HUES48 (cell line): ENCODE results near the gene PPP3CB.

Source experiments
- H3K27ac ChIP-seq: one replicate; pipeline ENCODE4 v1.7.0; 2013; ENCODE audit warnings: low read depth, low read length, inconsistent platforms
- H3K27me3 ChIP-seq: 2 replicates; pipeline ENCODE4 v1.6.1; 2013; ENCODE audit warnings: mild to moderate bottlenecking, low read length; ENCODE audit not compliant: control insufficient read depth, insufficient read depth
- H3K36me3 ChIP-seq: 2 replicates; pipeline ENCODE4 v1.6.1; 2013; ENCODE audit warnings: low read length; ENCODE audit not compliant: control insufficient read depth, insufficient read depth
- H3K4me1 ChIP-seq: 2 replicates; pipeline ENCODE4 v1.6.1; 2013; ENCODE audit warnings: mild to moderate bottlenecking, low read length; ENCODE audit not compliant: control insufficient read depth, insufficient read depth
- H3K4me3 ChIP-seq: 2 replicates; pipeline ENCODE4 v1.5.1; 2013; ENCODE audit warnings: mild to moderate bottlenecking, low read depth, low read length
- H3K9ac ChIP-seq: 2 replicates; pipeline ENCODE4 v1.6.1; 2013; ENCODE audit warnings: mild to moderate bottlenecking, low read depth, low read length, moderate library complexity
- H3K9me3 ChIP-seq: 2 replicates; pipeline ENCODE4 v1.6.1; 2013; ENCODE audit warnings: low read length; ENCODE audit not compliant: control insufficient read depth, insufficient read depth

PPP3CB gene

DNA sequence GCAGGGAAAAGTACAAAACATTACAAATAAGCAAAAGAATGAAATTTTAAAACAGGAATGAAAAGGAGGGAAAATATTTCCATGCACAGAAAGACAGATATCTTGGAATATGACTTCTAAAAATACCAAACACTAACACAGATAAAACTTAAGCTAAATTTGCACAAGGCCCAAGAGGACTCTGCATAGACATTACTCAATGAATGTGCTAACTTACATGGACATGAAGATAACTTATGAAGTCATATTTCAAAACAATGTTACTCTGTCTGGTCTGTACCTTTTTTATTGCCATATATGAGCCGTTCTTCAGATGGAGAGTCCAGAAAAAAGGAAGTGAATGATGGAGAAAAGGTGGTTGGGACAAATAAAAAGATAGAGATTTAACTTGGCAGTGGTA is 47.4 kb downstream of the PPP3CB start:
- Histone ChIP-seq H3K9ac (no peak overlapping the region), H3K27me3 (no peaks in the 10 kb centered on the region), H3K36me3 (peaks cover 21% of the 10 kb centered on the region), H3K27ac (no peak overlapping the region), H3K4me1 (no peaks in the 10 kb centered on the region), H3K4me3 (no peak overlapping the region), H3K9me3 (no peaks in the 10 kb centered on the region)

- no peaks in the 10 kb centered on the region for H3K9me3 ChIP-seq
- H3K27ac ChIP-seq: no peak overlapping the region
- H3K36me3 ChIP-seq: peaks cover 21% of the 10 kb centered on the region
- H3K4me1 ChIP-seq: no peaks in the 10 kb centered on the region
- no peaks in the 10 kb centered on the region for H3K27me3 ChIP-seq
- H3K4me3 ChIP-seq: no peak overlapping the region
- H3K9ac ChIP-seq: no peak overlapping the region
Measured at GRCh38 chr10:73446926-73447325, 48.9 kb downstream of the PPP3CB start.

- Histone ChIP-seq H3K36me3 (peaks cover 26% of the 10 kb centered on the region), H3K27me3 (no peaks in the 10 kb centered on the region), H3K4me1 (no peaks in the 10 kb centered on the region), H3K4me3 (no peak overlapping the region), H3K27ac (no peak overlapping the region), H3K9me3 (no peaks in the 10 kb centered on the region), H3K9ac (no peak overlapping the region)
Measured at GRCh38 chr10:73444457-73444856, 51.4 kb downstream of the PPP3CB start.

DNA sequence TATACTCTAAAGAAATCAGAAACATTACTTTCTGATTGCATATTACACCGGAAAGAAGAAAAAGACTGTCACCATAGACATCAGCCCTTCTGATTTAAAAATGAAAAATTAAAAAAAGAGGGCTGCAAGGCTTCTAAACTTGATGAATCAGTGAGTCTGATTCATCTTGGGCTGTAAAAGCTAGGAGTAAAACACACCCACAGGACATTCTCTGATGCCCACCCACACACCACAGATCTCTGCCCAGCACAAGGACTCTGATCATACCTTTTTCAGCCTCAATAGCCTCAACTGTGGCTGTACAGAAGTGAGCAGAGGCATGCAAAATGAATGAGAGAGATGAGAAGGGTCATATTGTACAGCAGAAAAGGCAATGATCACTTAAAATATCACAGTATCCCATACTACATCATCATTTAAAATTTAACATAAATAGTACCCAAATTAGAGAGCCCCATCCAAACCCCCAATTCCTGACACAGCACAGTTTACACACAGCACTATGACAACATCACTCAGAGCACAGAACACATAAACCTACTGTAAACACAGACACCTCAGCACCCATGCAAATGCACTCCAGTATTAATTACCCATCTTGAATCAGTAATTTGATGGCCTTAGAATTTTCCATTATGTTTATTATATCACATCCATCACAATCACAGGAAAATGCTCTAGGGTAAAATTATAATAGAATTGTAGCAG is 56.1 kb downstream of the PPP3CB start:
- Histone ChIP-seq H3K9me3 (no peaks in the 10 kb centered on the region), H3K4me3 (no peak overlapping the region), H3K4me1 (no peaks in the 10 kb centered on the region), H3K27ac (no peak overlapping the region), H3K27me3 (no peaks in the 10 kb centered on the region), H3K36me3 (peaks cover 42% of the 10 kb centered on the region), H3K9ac (no peak overlapping the region)

GRCh38 chr10:73439055-73439454 is 56.8 kb downstream of the PPP3CB start:
- Histone ChIP-seq H3K36me3 (peaks cover 36% of the 10 kb centered on the region), H3K9me3 (no peaks in the 10 kb centered on the region), H3K9ac (no peak overlapping the region), H3K4me1 (no peaks in the 10 kb centered on the region), H3K4me3 (no peak overlapping the region), H3K27me3 (no peaks in the 10 kb centered on the region), H3K27ac (no peak overlapping the region)

- no peaks in the 10 kb centered on the region for H3K9me3 ChIP-seq
- no peaks in the 10 kb centered on the region for H3K27me3 ChIP-seq
- H3K9ac ChIP-seq: no peak within 1 kb of the TSS
- H3K36me3 ChIP-seq: peaks cover 19% of the 10 kb centered on the region
- no peak within 1 kb of the TSS for H3K4me3 ChIP-seq
- H3K27ac ChIP-seq: no peak within 1 kb of the TSS
- H3K4me1 ChIP-seq: no peaks in the 10 kb centered on the region
Measured at GRCh38 chr10:73433538-73433867, 62.3 kb downstream of the PPP3CB start, which contains the start of gene MSS51. Gene MSS51, minus strand, starts transcription at chr10:73433561. Its CDS starts 5,277 bp downstream, at chr10:73428284.

DNA sequence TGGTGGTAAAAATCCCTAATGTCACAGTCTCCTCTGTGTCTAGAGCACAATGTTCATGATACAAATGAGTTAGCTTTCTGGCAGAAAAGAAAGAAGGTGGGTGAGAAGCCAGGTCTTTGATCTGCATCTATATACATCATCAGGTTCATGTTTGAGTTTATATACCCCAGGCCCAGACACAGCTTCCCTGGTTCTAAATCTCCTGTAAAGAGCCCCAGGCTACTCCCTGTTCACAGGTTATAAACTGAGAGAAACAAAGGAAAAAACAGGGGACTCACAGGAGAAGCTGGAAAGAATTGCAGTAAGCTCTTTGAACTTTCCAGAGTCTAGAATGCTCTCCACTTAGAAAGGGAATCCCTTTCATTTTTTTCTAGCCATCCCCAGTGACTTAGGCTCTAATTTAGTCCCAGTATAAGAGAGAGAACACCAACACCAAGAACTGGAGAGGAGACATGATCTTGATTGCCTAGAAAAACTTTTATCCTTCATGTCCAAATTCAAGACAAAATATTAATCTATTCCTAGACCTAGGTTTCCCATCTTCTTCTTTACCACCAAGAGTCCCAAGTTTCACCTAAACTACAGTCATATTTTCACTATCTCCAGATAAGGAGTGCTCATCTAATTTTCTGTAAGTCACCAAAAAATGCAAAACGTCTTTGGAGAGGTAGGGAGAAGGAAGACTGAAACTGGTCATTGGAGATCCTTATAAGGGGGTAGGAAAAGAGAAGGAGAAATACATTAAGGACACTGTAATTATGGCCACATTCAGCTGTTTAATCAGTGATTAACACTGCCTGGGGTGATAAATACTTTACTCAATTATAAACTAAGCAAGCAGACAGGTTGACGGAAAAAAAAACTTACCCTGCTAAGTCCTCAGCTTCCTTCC is 62.9 kb downstream of the PPP3CB start:
- H3K4me1 ChIP-seq: no peaks in the 10 kb centered on the region
- no peak overlapping the region for H3K4me3 ChIP-seq
- H3K27ac ChIP-seq: no peak overlapping the region
- no peak overlapping the region for H3K9ac ChIP-seq
- H3K36me3 ChIP-seq: peaks cover 13% of the 10 kb centered on the region
- no peaks in the 10 kb centered on the region for H3K27me3 ChIP-seq
- H3K9me3 ChIP-seq: no peaks in the 10 kb centered on the region

GRCh38 chr10:73426318-73426717 is 69.5 kb downstream of the PPP3CB start:
- H3K36me3 ChIP-seq: peaks cover 37% of the 10 kb centered on the region
- H3K27ac ChIP-seq: no peak overlapping the region
- H3K9ac ChIP-seq: no peak overlapping the region

DNA sequence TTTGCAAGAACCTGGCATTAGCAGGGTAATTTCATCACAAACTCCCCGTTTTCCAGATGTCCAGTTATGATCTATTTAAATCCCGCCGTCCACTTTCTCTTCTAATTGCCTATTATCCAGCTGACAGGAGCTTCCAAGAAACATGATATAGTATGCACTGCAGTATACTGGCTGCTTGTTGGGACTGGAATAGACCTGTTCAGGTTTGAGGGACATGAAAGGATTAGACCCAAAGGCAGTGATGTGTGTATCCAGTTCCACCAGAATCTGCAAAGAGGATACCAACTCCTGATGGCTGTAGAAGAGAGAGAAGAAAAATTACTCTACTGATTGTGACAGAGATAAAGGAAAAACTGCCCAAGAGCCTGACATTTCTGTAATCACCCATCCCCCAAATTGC is 71.3 kb downstream of the PPP3CB start:
- Histone ChIP-seq H3K36me3 (peaks cover 37% of the 10 kb centered on the region), H3K4me3 (no peak overlapping the region), H3K4me1 (no peaks in the 10 kb centered on the region), H3K27me3 (no peaks in the 10 kb centered on the region), H3K27ac (no peak overlapping the region), H3K9ac (no peak overlapping the region), H3K9me3 (no peaks in the 10 kb centered on the region)

More at GRCh38 chr10:73426318-73426717, 69.5 kb downstream of the PPP3CB start:
- Histone ChIP-seq H3K4me3 (no peak overlapping the region), H3K9me3 (no peaks in the 10 kb centered on the region), H3K27me3 (no peaks in the 10 kb centered on the region), H3K4me1 (no peaks in the 10 kb centered on the region)

GRCh38 chr10:73423309-73423708 is 72.5 kb downstream of the PPP3CB start:
- H3K9me3 ChIP-seq: no peaks in the 10 kb centered on the region
- no peak overlapping the region for H3K4me3 ChIP-seq
- peaks cover 37% of the 10 kb centered on the region for H3K36me3 ChIP-seq
- no peak overlapping the region for H3K27ac ChIP-seq
- no peaks in the 10 kb centered on the region for H3K4me1 ChIP-seq
- no peak overlapping the region for H3K9ac ChIP-seq
- H3K27me3 ChIP-seq: no peaks in the 10 kb centered on the region

GRCh38 chr10:73416571-73416970 is 79.3 kb downstream of the PPP3CB start:
- Histone ChIP-seq H3K36me3 (no peaks in the 10 kb centered on the region), H3K4me1 (peaks cover 12% of the 10 kb centered on the region; the same call in 1 of the 2 replicates), H3K9me3 (no peaks in the 10 kb centered on the region), H3K4me3 (no peak overlapping the region), H3K27ac (no peak overlapping the region), H3K27me3 (no peaks in the 10 kb centered on the region), H3K9ac (no peak overlapping the region)
